HEK293 (cell line): ENCODE measurements around the gene RIN3.

ENCODE experiments used
- CTCF ChIA-PET: fragments of 350-600 bp; formaldehyde crosslinking; extraction: SDS; loops from one replicate; lab custom pipeline; 2021; ENCODE audit warnings: antibody characterized with exemption; lab: Yijun Ruan, JAX
- POLR2A ChIA-PET: fragments of 300-600 bp; formaldehyde crosslinking; extraction: SDS; loops from one replicate; lab custom pipeline; 2020; ENCODE audit warnings: antibody characterized with exemption, inconsistent platforms; lab: Yijun Ruan, JAX
- H3K27ac ChIP-seq: fragments of 200-500 bp; sonication (Bioruptor generic); 2 replicates; pipeline ENCODE4 v1.5.1; 2014; ENCODE audit warnings: low read depth, low read length, control low read depth, inconsistent platforms; ENCODE audit errors: extremely low read depth
- H3K36me3 ChIP-seq, 2 experiments: fragments of 200-500 bp in 1 of 2; sonication (Bioruptor generic) in 1 of 2; 1 replicate in 1 of 2; 2 replicates in 1 of 2; pipeline ENCODE4 v1.5.1; 2014 to 2017; ENCODE audit warnings: inconsistent platforms in 2 of 2, low read length in 2 of 2; ENCODE audit not compliant: control insufficient read depth in 2 of 2, insufficient read depth in 1 of 2
- H3K4me1 ChIP-seq: fragments of 200-500 bp; sonication (Bioruptor generic); 2 replicates; pipeline ENCODE4 v1.5.1; 2014; ENCODE audit warnings: mild to moderate bottlenecking, low read length, inconsistent platforms; ENCODE audit not compliant: control insufficient read depth, insufficient read depth
- H3K4me3 ChIP-seq: 2 replicates; pipeline ENCODE4 v1.5.1; 2011; ENCODE audit warnings: low read depth, mild to moderate bottlenecking, control low read depth, low read length, moderate library complexity
- H3K9me3 ChIP-seq: fragments of 200-500 bp; sonication (Bioruptor generic); 2 replicates; pipeline ENCODE4 v1.5.1; 2014; ENCODE audit warnings: low read depth, low read length, inconsistent platforms; ENCODE audit not compliant: control insufficient read depth, insufficient read depth
- BCL6B ChIP-seq: fragments of 450-650 bp; formaldehyde crosslinking; IDR thresholded peaks from 2 replicates; pipeline ENCODE4 v1.5.1; 2017; ENCODE audit warnings: missing biosample characterization, missing genetic modification characterization
- IKZF3 ChIP-seq: fragments of 450-650 bp; IDR thresholded peaks from 2 replicates; pipeline ENCODE4 v1.5.0; 2018; ENCODE audit warnings: missing biosample characterization, mild to moderate bottlenecking, missing genetic modification characterization, moderate library complexity
- INSM2 ChIP-seq: fragments of 450-650 bp; formaldehyde crosslinking; IDR thresholded peaks from 2 replicates; pipeline ENCODE4 v1.5.1; 2016; ENCODE audit warnings: missing biosample characterization, missing genetic modification characterization
- KLF7 ChIP-seq: fragments of 450-650 bp; formaldehyde crosslinking; IDR thresholded peaks from 2 replicates; pipeline ENCODE4 v1.5.1; 2016; ENCODE audit warnings: missing biosample characterization, missing genetic modification characterization, borderline replicate concordance
- MYNN ChIP-seq: fragments of 450-650 bp; formaldehyde crosslinking; IDR thresholded peaks from 2 replicates; pipeline ENCODE4 v1.5.1; 2016; ENCODE audit warnings: missing biosample characterization, missing genetic modification characterization, borderline replicate concordance
- ZNF146 ChIP-seq: fragments of 450-650 bp; formaldehyde crosslinking; IDR thresholded peaks from 2 replicates; pipeline ENCODE4 v1.5.1; 2016; ENCODE audit warnings: missing biosample characterization, missing genetic modification characterization
- ZNF19 ChIP-seq: fragments of 450-650 bp; formaldehyde crosslinking; IDR thresholded peaks from 2 replicates; pipeline ENCODE4; 2016; ENCODE audit warnings: missing biosample characterization, missing genetic modification characterization, low read depth
- ZNF202 ChIP-seq: fragments of 450-650 bp; formaldehyde crosslinking; IDR thresholded peaks from 2 replicates; pipeline ENCODE4 v1.5.1; 2016; ENCODE audit warnings: missing biosample characterization, missing genetic modification characterization, borderline replicate concordance
- ZNF223 ChIP-seq: fragments of 450-650 bp; formaldehyde crosslinking; IDR thresholded peaks from 2 replicates; pipeline ENCODE4 v1.5.1; 2016; ENCODE audit warnings: missing biosample characterization, missing genetic modification characterization
- ZNF292 ChIP-seq: fragments of 450-650 bp; formaldehyde crosslinking; IDR thresholded peaks from 2 replicates; pipeline ENCODE4 v1.5.1; 2016; ENCODE audit warnings: low read depth, missing biosample characterization, missing genetic modification characterization, borderline replicate concordance
- ZNF335 ChIP-seq: fragments of 450-650 bp; formaldehyde crosslinking; conservative IDR thresholded peaks from 2 replicates; pipeline ENCODE4 v1.5.1; 2016; ENCODE audit warnings: missing biosample characterization, missing genetic modification characterization
- ZNF350 ChIP-seq: fragments of 450-650 bp; formaldehyde crosslinking; IDR thresholded peaks from 2 replicates; pipeline ENCODE4 v1.5.0; 2017; ENCODE audit warnings: missing biosample characterization, mild to moderate bottlenecking, missing genetic modification characterization
- ZNF354C ChIP-seq: fragments of 450-650 bp; formaldehyde crosslinking; IDR thresholded peaks from 2 replicates; pipeline ENCODE4 v1.5.1; 2016; ENCODE audit warnings: missing biosample characterization, missing genetic modification characterization, low read depth, borderline replicate concordance
- ZNF423 ChIP-seq: fragments of 450-650 bp; formaldehyde crosslinking; IDR thresholded peaks from 2 replicates; pipeline ENCODE4 v1.5.1; 2016; ENCODE audit warnings: missing biosample characterization, missing genetic modification characterization
- ZNF426 ChIP-seq: fragments of 450-650 bp; formaldehyde crosslinking; IDR thresholded peaks from 2 replicates; pipeline ENCODE4 v1.5.1; 2017; ENCODE audit warnings: missing biosample characterization, missing genetic modification characterization, mild to moderate bottlenecking, inconsistent platforms, moderate library complexity
- ZNF510 ChIP-seq: fragments of 450-650 bp; formaldehyde crosslinking; IDR thresholded peaks from 2 replicates; pipeline ENCODE4 v1.5.1; 2018; ENCODE audit warnings: mild to moderate bottlenecking, missing genetic modification characterization, missing biosample characterization; ENCODE audit not compliant: insufficient replicate concordance
- ZNF561 ChIP-seq: fragments of 450-650 bp; IDR thresholded peaks from 2 replicates; pipeline ENCODE4 v1.5.1; 2018; ENCODE audit warnings: missing biosample characterization, missing genetic modification characterization, borderline replicate concordance
- ZNF621 ChIP-seq: fragments of 450-650 bp; formaldehyde crosslinking; IDR thresholded peaks from 2 replicates; pipeline ENCODE4 v1.5.1; 2017; ENCODE audit warnings: missing biosample characterization, missing genetic modification characterization
- ZNF768 ChIP-seq: fragments of 450-650 bp; formaldehyde crosslinking; IDR thresholded peaks from 2 replicates; pipeline ENCODE4 v1.5.1; 2018; ENCODE audit warnings: missing biosample characterization, mild to moderate bottlenecking, missing genetic modification characterization
- ZNF791 ChIP-seq: fragments of 450-650 bp; formaldehyde crosslinking; IDR thresholded peaks from 2 replicates; pipeline ENCODE4 v1.5.1; 2016; ENCODE audit warnings: missing biosample characterization, missing genetic modification characterization
- ZNF830 ChIP-seq: fragments of 450-650 bp; IDR thresholded peaks from 2 replicates; pipeline ENCODE4 v1.5.0; 2018; ENCODE audit warnings: missing biosample characterization, missing genetic modification characterization, low read depth, mild to moderate bottlenecking, moderate library complexity
- ZSCAN16 ChIP-seq: fragments of 450-650 bp; formaldehyde crosslinking; IDR thresholded peaks from 2 replicates; pipeline ENCODE4 v1.5.1; 2016; ENCODE audit warnings: missing biosample characterization, missing genetic modification characterization

Gene RIN3

GRCh38 chr14:92719890-92720323 lies 206.3 kb downstream of the RIN3 start (continued):
- TF ChIP-seq ZNF146 (tag by site-specific recombination), result no peak
- no peak for TF ChIP-seq KLF7 (tag by site-specific recombination)
- no peak for TF ChIP-seq ZNF202
- peak; percentile 57 for TF ChIP-seq ZNF423 (tag by site-specific recombination)
- TF ChIP-seq ZNF791 (tag by site-specific recombination), result no peak
- peak; percentile 75; the same call in 1 of the 2 replicates for TF ChIP-seq ZSCAN16 (tag by site-specific recombination)
- no peak for TF ChIP-seq BCL6B (tag by site-specific recombination)
- no peak for TF ChIP-seq ZNF223 (tag by site-specific recombination)
- no peak for TF ChIP-seq INSM2 (tag by site-specific recombination)
- TF ChIP-seq ZNF292 (tag by site-specific recombination), result no peak
- no peak for TF ChIP-seq ZNF510
- no peak for TF ChIP-seq ZNF621
- TF ChIP-seq IKZF3 (tag by site-specific recombination), result no peak
- no peak for TF ChIP-seq ZNF19 (tag by site-specific recombination)
- no peak for TF ChIP-seq ZNF768 (tag by site-specific recombination)
- TF ChIP-seq ZNF354C (tag by site-specific recombination), result no peak
- TF ChIP-seq ZNF830 (tag by site-specific recombination), result no peak
- peak; percentile 82; the same call in 1 of the 2 replicates for TF ChIP-seq ZNF561 (tag by site-specific recombination)
- no peak for TF ChIP-seq ZNF350 (tag by site-specific recombination)
- TF ChIP-seq MYNN, result no peak

GRCh38 chr14:92724516-92725340 lies 211.1 kb downstream of the RIN3 start:
- H3K9me3 ChIP-seq, result no peaks in the 10 kb centered on the region
- no peak overlapping the region for H3K4me3 ChIP-seq
- CTCF ChIA-PET, result interaction anchor here (1.4 to 2.1 kb wide), 2 partner anchors 10 to 38 kb away, joined by 3 to 12 read pairs; no protein-coding TSS in a partner anchor
- no peaks in the 10 kb centered on the region for H3K36me3 ChIP-seq
- H3K27ac ChIP-seq, result no peak overlapping the region
- TF ChIP-seq ZNF335 (tag by site-specific recombination) (0 out of 2 replicates have a peak, but pooled peaks have one; percentile 20), ZNF426 (tag by site-specific recombination) (no peak)
- POLR2A ChIA-PET, result interaction anchor here (6.6 kb wide), 1 partner anchor 23 kb away, joined by 34 read pairs; the partner anchor contains the start of gene LGMN
- peaks cover 1% of the 10 kb centered on the region; the same call in 1 of the 2 replicates for H3K4me1 ChIP-seq
